Measurements from ENCODE around the gene GSC2. TPM values are rescaled to one million over a fixed set of nuclear protein-coding genes. Genes with fewer than 3 reads are reported as not detected.

GSC2 gene
- total and polyA plus RNA-seq, 9 of the 15 experiments (the other 6 are each of a cell fraction or from before 2014, with no cell fraction given) = not detected

GRCh38 chr22:19152942-19153883 lies 3.1 kb upstream of the GSC2 start (continued):
- TF ChIP-seq SRF (CRISPR knock-in tag; IDR thresholded peaks at IDR 0.05) = no peak
- TF ChIP-seq GABPB2 (CRISPR knock-in tag; conservative IDR thresholded peaks at IDR 0.05) = no peak
- TF ChIP-seq POLR2H (tag; IDR thresholded peaks at IDR 0.05; ENCODE audit: low read depth) = no peak
- no peak for TF ChIP-seq CCAR2 (IDR thresholded peaks at IDR 0.05; ENCODE audit: low read depth, low read length)
- TF ChIP-seq PHTF2 (CRISPR knock-in tag; IDR thresholded peaks at IDR 0.05) = 0 out of 2 replicates have a peak, but pooled peaks have one; percentile 35
- no peak for TF ChIP-seq ZKSCAN8 (CRISPR knock-in tag; IDR thresholded peaks at IDR 0.05)
- no peak for TF ChIP-seq GATAD2B (IDR thresholded peaks at IDR 0.05; ENCODE audit: borderline replicate concordance)
- no peak for TF ChIP-seq BRD9 (IDR thresholded peaks at IDR 0.05; ENCODE audit: low read depth, partially characterized antibody)
- TF ChIP-seq XRCC4 (IDR thresholded peaks at IDR 0.05; ENCODE audit: extremely low read depth, insufficient read depth, insufficient read length) = no peak
- no peak for TF ChIP-seq ATF3 (IDR thresholded peaks at IDR 0.05)
- TF ChIP-seq ATF3 (CRISPR knock-in tag; conservative IDR thresholded peaks at IDR 0.05) = no peak
- TF ChIP-seq ZHX1 (conservative IDR thresholded peaks at IDR 0.05; ENCODE audit: low read length) = no peak
- 0 out of 2 replicates have a peak, but pooled peaks have one; percentile 38 for TF ChIP-seq HMGXB4 (CRISPR knock-in tag; IDR thresholded peaks at IDR 0.05)
- TF ChIP-seq ZNF785 (CRISPR knock-in tag; IDR thresholded peaks at IDR 0.05) = no peak
- TF ChIP-seq USF2 (CRISPR knock-in tag; IDR thresholded peaks at IDR 0.05) = peak; percentile 26; the same call in 1 of the 2 replicates

All from K562 (cell line).